DOHH2 (cell line): ENCODE measurements around the gene C7orf33.

Source experiments
- H3F3A ChIP-seq: fragments of 200-600 bp; sonication (generic), shearing (Covaris generic); 2 replicates; pipeline ENCODE4 v1.6.0; 2016; ENCODE audit warnings: antibody characterized with exemption, mild to moderate bottlenecking; ENCODE audit not compliant: control insufficient read depth, insufficient read depth
- H3K27ac ChIP-seq: fragments of 200-600 bp; sonication (generic); 2 replicates; pipeline ENCODE4 v1.5.1; 2014; ENCODE audit warnings: low read depth, mild to moderate bottlenecking, low read length, moderate library complexity
- H3K27me3 ChIP-seq: fragments of 200-600 bp; sonication (generic); 2 replicates; pipeline ENCODE4 v1.6.1; 2014; ENCODE audit warnings: mild to moderate bottlenecking, low read length, mixed read lengths; ENCODE audit not compliant: control insufficient read depth
- H3K36me3 ChIP-seq: fragments of 200-600 bp; sonication (generic); 2 replicates; pipeline ENCODE4 v1.6.1; 2014; ENCODE audit warnings: mild to moderate bottlenecking, low read length, moderate library complexity, mixed read lengths; ENCODE audit not compliant: control insufficient read depth
- H3K4me1 ChIP-seq: fragments of 200-600 bp; sonication (generic); 2 replicates; pipeline ENCODE4 v1.6.1; 2014; ENCODE audit warnings: mild to moderate bottlenecking, low read length, mixed read lengths; ENCODE audit not compliant: control insufficient read depth
- H3K4me2 ChIP-seq: fragments of 200-600 bp; sonication (generic); 2 replicates; pipeline ENCODE4 v1.6.0; 2014; ENCODE audit warnings: mild to moderate bottlenecking, low read length, moderate library complexity
- H3K4me3 ChIP-seq: fragments of 200-600 bp; sonication (generic); 2 replicates; pipeline ENCODE4 v1.5.1; 2014; ENCODE audit warnings: mild to moderate bottlenecking, low read length, mixed read lengths
- H3K79me2 ChIP-seq: fragments of 200-600 bp; sonication (generic); 2 replicates; pipeline ENCODE4 v1.6.1; 2014; ENCODE audit warnings: mild to moderate bottlenecking, low read length, mixed read lengths; ENCODE audit not compliant: control insufficient read depth
- H3K9me2 ChIP-seq: fragments of 200-600 bp; sonication (generic); replicated peaks from 2 replicates; pipeline ENCODE4 v1.6.1; 2014; ENCODE audit warnings: mild to moderate bottlenecking, low read length, mixed read lengths; ENCODE audit not compliant: control insufficient read depth
- H3K9me3 ChIP-seq: fragments of 200-600 bp; sonication (generic); 2 replicates; pipeline ENCODE4 v1.6.1; 2014; ENCODE audit warnings: antibody characterized with exemption, low read length, mixed read lengths; ENCODE audit not compliant: control insufficient read depth, insufficient read depth
- H4K20me1 ChIP-seq: fragments of 200-600 bp; sonication (generic); 2 replicates; pipeline ENCODE4 v1.6.0; 2014; ENCODE audit warnings: low read depth, mild to moderate bottlenecking, antibody characterized with exemption, low read length, moderate library complexity; ENCODE audit not compliant: control insufficient read depth, insufficient read depth
- EZH2phosphoT487 ChIP-seq: fragments of 200-600 bp; sonication (generic); IDR thresholded peaks from 2 replicates; pipeline ENCODE4 v1.6.1; 2017; ENCODE audit warnings: borderline replicate concordance, mild to moderate bottlenecking, antibody characterized with exemption, low read length, moderate library complexity, mixed read lengths
- TF ChIP-seq, protein P1 (sequence below): fragments of 200-600 bp; sonication (generic); IDR thresholded peaks from one replicate; pipeline ENCODE4 v1.5.1; 2014; ENCODE audit warnings: antibody characterized with exemption, mild to moderate bottlenecking, low read depth, low read length; ENCODE audit not compliant: poor library complexity, severe bottlenecking

The C7orf33 gene

DNA sequence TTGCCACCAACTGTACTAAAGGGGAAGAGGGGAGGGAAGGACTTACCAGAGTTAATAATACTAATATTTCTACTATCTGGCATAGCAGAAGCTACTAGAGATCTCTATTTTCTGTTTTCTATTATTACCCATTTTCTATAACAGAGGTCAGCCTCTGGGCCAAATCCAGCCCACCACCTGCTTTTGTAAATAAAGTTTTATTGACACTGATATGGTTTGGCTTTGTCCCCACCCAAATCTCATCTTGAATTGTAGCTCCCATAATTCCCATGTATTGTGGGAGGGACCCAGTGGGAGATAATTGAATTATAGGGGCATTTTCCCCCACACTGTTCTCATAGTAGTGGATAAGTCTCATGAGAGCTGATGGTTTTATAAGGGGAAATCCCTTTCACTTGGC is 62.2 kb downstream of the C7orf33 start:
- Histone ChIP-seq H3K9me3 (no peaks in the 10 kb centered on the region), H3K9me2 (no peaks in the 10 kb centered on the region), H3K36me3 (no peaks in the 10 kb centered on the region), H4K20me1 (no peaks in the 10 kb centered on the region), H3F3A (no peaks in the 10 kb centered on the region), H3K79me2 (no peaks in the 10 kb centered on the region), H3K4me3 (no peak overlapping the region), H3K4me2 (no peak overlapping the region), H3K27ac (no peak overlapping the region), H3K4me1 (no peaks in the 10 kb centered on the region), H3K27me3 (peaks cover 3% of the 10 kb centered on the region; the same call in 1 of the 2 replicates)
- TF ChIP-seq EZH2phosphoT487, result no peak
- TF ChIP-seq, protein P1, sequence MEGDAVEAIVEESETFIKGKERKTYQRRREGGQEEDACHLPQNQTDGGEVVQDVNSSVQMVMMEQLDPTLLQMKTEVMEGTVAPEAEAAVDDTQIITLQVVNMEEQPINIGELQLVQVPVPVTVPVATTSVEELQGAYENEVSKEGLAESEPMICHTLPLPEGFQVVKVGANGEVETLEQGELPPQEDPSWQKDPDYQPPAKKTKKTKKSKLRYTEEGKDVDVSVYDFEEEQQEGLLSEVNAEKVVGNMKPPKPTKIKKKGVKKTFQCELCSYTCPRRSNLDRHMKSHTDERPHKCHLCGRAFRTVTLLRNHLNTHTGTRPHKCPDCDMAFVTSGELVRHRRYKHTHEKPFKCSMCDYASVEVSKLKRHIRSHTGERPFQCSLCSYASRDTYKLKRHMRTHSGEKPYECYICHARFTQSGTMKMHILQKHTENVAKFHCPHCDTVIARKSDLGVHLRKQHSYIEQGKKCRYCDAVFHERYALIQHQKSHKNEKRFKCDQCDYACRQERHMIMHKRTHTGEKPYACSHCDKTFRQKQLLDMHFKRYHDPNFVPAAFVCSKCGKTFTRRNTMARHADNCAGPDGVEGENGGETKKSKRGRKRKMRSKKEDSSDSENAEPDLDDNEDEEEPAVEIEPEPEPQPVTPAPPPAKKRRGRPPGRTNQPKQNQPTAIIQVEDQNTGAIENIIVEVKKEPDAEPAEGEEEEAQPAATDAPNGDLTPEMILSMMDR, result no peak

- Histone ChIP-seq H3K9me2 (no peaks in the 10 kb centered on the region), H3K27me3 (peaks cover 3% of the 10 kb centered on the region; the same call in 1 of the 2 replicates), H3K4me2 (no peak overlapping the region), H3K36me3 (no peaks in the 10 kb centered on the region), H3K27ac (no peak overlapping the region), H3K4me3 (no peak overlapping the region), H3K79me2 (no peaks in the 10 kb centered on the region), H4K20me1 (no peaks in the 10 kb centered on the region), H3F3A (no peaks in the 10 kb centered on the region), H3K4me1 (no peaks in the 10 kb centered on the region), H3K9me3 (no peaks in the 10 kb centered on the region)
- TF ChIP-seq, protein P1, result no peak
- no peak for TF ChIP-seq EZH2phosphoT487
Observed at GRCh38 chr7:148657929-148658328, 67.4 kb downstream of the C7orf33 start.

GRCh38 chr7:148661471-148661870 is 70.9 kb downstream of the C7orf33 start:
- no peaks in the 10 kb centered on the region for H3K36me3 ChIP-seq
- peaks cover 7% of the 10 kb centered on the region; the same call in 1 of the 2 replicates for H3K27me3 ChIP-seq
- no peaks in the 10 kb centered on the region for H3K4me1 ChIP-seq
- H3F3A ChIP-seq, result no peaks in the 10 kb centered on the region
- no peak overlapping the region for H3K4me3 ChIP-seq
- H3K4me2 ChIP-seq, result no peak overlapping the region
- H3K9me3 ChIP-seq, result no peaks in the 10 kb centered on the region
- H3K27ac ChIP-seq, result no peak overlapping the region
- TF ChIP-seq, protein P1, result no peak
- TF ChIP-seq EZH2phosphoT487, result no peak
- no peaks in the 10 kb centered on the region for H4K20me1 ChIP-seq
- no peaks in the 10 kb centered on the region for H3K79me2 ChIP-seq
- H3K9me2 ChIP-seq, result no peaks in the 10 kb centered on the region
